Heart left ventricle (tissue), 13 donors: Measurements from ENCODE around the gene SLC12A4.

Experiments
- POLR2A ChIP-seq, 2 donors: fragments of 450-650 bp; IDR thresholded peaks; one replicate each; pipeline ENCODE4 v1.6.1; 2017; ENCODE audit warnings: antibody characterized with exemption in 2 of 2, mild to moderate bottlenecking in 2 of 2, moderate library complexity in 2 of 2
- TF ChIP-seq, protein P1 (sequence below), 12 donors: fragments of 200-600 bp; sonication (generic) in 4 of 12; IDR thresholded peaks; one replicate each; pipeline versions ENCODE4 v1.5.0 to v1.8.0; 2018 to 2022; ENCODE audit warnings: antibody characterized with exemption in 12 of 12, mild to moderate bottlenecking in 5 of 12
- donor health status: ischemic (EF 13 %, LVEDD 7.1; RV severe dilation, severe dysfunction).
- donor health status: DM: no; HTN: yes; CAD: no.
- donor health status: DM: no; HTN: no; CAD: no.
- donor health status: ischemic (EF 25% LVEDD 6.9; RV normal size, moderate dysfunction).
- donor health status: ischemic (EF 25% LVEDD 5.7; RV mildly dilated, moderate dysfunction).
- donor health status: ischemic (EF 35%, LVEDD 5.7; RV mildly dilated, moderate dysfunction).
- donor health status: nonischemic (EF 11% LVEDD 7.7; RV severe dilation, severe dysfunction).
- donor health status: DM: yes; HTN: yes; CAD: no.
- donor health status: PGD.
- donor health status: ischemic (EF 29% LVEDD 5.4; RV normal size, mild dysfunction).
- donor health status: nonischemic (EF 23%, LVEDD 6.1; RV moderate dilation, normal function).

DNA sequence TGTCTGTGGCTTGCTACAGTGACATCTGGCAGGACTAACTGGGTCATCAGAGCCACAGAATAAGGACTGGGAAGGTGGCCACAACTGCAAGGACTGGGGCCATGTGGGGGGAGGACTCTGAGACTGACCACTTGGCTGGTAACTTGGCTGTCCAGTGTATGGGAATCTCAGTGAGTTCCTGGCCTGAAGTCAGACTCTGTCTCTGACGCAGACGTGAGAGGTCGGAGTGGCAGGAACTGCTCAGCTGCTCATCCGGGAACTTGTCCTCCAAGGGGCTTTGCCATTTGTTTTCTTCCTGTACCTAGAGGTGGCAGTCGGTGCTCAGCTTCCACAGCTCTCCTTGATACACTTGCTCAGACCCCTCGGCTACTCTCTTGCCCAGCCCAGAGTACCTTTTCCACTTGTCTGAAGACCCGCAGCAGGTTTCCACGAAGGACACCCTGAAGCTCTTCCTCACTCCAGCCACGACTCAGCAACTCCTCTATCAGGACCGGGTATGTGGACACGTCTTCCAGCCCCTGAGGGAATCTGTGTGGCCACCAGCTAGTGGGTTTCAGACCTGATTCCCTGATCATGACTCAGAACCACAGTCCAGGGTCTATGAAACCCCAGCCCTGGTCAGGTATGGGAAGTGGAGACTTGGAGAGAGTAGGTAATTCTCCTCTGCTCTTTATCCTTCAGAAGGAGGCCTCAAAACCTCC is 19.2 kb upstream of the SLC12A4 start:
- TF ChIP-seq, protein P1, sequence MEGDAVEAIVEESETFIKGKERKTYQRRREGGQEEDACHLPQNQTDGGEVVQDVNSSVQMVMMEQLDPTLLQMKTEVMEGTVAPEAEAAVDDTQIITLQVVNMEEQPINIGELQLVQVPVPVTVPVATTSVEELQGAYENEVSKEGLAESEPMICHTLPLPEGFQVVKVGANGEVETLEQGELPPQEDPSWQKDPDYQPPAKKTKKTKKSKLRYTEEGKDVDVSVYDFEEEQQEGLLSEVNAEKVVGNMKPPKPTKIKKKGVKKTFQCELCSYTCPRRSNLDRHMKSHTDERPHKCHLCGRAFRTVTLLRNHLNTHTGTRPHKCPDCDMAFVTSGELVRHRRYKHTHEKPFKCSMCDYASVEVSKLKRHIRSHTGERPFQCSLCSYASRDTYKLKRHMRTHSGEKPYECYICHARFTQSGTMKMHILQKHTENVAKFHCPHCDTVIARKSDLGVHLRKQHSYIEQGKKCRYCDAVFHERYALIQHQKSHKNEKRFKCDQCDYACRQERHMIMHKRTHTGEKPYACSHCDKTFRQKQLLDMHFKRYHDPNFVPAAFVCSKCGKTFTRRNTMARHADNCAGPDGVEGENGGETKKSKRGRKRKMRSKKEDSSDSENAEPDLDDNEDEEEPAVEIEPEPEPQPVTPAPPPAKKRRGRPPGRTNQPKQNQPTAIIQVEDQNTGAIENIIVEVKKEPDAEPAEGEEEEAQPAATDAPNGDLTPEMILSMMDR (IDR thresholded peaks at IDR 0.05): no peak
- no peak for TF ChIP-seq POLR2A (IDR thresholded peaks at IDR 0.05)
